Measurements from ENCODE around the gene C10orf105.

Gene C10orf105

DNA sequence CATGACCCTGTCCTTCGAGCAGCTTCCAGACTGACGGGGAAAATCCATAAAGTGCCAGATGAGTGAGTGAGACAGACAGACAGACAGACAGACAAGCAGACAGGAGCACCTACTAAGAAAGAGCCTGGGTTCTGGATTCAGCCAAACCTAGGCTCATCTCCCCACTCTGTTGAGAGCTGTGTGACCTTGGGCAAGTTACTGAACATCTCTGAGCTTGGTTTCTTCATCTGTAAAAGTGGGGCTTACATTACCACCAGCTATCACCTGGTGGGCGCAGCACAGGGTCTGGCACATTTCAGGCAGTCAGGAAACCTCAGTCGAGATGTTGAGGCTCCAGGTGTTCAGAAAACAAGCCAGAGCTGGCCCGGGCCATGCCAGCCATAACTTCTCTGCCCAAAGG lies 37.6 kb downstream of the C10orf105 start:
- DNase-seq: no peak

DNA sequence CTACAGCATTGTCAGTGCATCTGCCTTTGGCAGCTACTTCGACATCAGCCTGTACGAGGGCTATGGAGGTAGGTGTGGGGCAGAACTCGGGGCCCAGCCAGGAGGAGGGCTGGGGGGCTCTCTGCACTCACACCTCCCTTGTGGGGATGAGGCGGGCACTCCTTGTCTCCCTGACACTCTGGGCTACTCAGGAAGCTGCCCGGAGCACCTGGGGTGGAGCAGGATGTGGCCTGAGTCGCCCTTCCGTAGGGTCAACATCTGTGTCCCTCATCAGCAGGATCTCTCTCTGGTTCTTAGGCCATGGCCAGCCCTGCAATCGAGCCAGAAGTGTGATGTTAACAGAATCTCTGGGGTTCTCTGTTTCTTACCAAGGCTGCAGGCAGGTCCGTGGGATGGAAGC lies 40.2 kb downstream of the C10orf105 start:
- no peak for DNase-seq

DNA sequence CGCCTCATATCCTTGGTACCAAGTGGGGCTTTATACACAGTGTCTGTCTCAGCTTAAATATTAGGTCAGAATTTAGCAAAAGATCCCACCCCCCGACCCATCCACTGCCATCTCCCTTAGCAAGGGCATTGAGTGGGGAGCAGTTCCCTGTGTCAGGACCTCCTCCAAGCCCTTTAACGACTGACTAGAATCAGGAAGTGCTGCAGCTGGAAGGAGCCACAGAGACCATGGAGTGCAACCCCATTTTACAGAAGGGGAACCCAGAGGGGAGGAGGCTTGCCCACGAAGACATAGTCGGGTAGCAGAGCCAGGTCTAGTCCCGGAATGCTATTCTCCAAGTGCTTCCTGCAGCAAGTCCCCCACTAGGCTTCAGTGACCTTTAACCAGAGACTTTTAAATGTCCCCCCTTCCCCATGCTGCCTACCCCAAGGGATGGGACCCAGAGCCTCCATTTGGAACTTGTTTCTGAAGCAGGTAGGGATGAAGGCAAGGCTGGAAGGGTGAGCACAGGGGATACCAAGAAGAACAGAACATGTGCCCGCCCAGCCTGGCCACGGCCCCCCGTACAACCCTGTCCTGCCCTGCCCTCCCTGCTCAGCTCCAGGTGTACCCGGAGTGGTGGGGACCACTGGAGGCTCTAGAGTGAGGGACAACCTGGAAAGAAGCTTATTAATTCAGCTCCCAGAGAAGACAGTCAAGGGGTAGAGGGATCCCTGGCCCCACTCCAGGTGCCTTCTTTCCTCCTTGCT lies 41.3 kb downstream of the C10orf105 start:
- no peak for DNase-seq

DNA sequence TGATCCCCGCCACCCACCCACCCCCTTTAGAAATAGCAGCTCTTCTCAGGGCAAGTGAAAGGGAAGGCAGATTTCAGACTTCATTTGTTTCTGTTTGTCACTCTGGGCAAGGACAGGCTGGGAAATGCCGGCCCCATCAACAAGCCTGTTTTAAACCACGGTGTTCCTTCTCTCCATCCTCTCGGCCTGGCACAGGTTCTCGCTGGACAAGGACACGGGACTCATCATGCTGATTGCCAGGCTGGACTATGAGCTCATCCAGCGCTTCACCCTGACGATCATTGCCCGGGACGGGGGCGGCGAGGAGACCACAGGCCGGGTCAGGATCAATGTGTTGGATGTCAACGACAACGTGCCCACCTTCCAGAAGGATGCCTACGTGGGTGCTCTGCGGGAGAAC lies 42.3 kb downstream of the C10orf105 start:
- no peak for DNase-seq

DNA sequence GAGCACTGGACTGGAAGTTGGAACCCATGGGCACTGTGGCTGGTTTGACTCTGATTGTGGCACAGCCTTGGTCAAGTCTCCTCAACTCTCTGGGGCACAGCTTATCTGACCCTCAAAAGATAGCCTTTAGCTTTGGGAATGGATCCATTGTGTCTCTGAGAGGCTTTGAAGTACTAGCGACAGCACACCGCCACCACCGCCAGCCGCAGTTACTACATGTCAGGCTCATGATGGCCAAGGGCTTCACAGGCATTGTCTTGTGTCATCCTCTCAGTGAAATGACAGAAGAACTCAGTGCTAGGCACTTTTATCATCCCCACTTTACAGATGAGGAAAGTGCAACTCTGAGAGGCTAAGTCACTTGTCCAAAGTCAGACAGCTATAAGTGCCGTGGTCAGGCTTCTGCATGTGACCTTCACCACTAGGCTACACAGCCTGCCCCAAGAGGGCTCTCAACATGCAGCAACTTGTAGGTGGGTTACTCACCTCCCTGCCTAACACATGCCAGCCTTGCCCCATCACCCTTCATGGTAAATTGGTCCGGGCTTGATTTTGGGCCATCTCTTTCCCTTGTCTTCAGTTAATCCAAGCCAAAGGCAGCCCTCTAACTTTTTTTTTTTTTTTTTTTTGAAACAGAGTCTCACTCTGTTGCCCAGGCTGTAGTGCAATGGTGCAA lies 44.1 kb downstream of the C10orf105 start:
- no peak for DNase-seq

DNA sequence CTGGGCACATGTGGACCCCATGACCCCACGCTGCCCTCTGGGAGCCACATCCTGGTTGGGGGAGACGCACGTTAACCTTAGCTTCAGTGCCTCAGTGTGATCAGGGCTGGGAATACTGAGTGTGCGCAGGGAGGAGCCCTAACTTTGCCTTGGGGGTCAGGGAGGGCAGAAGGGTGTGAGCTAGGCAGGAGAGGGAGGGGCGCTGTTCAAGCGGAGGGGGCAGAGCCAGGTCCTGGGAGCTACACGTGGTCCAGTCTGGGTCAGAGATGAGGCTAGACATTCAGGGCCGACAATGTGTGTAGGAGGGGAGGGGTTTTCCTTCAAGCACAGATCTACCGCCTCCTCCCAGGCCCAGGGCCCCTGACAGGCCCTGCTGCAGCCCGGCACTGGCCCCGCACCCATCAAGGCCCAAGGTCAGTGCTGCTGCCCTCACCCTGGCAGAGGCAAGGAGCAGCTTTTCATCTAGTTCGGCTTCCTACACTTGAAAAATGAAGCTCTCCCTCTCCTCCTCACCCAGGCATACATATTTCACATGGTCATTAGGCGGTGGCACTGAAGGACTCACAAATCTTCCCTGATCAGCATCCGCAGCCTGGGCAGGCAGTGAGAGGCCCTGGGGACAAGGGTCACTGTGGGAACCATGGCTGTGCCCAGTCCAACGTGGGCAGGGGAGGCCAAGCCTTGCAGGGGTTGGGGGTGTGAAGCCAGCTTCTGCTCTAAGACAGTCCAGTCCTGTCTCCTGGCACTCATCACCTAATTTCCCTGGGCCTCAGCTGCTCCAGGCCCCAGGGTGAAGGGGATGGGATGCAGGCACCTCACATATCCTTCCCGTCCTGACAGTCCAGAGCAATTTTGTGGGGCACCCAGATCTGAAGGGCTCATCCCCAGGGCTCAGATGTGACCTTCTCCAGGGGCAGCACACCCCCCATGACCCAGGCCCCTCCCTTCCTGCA lies 47.3 kb downstream of the C10orf105 start:
- no peak for DNase-seq

DNA sequence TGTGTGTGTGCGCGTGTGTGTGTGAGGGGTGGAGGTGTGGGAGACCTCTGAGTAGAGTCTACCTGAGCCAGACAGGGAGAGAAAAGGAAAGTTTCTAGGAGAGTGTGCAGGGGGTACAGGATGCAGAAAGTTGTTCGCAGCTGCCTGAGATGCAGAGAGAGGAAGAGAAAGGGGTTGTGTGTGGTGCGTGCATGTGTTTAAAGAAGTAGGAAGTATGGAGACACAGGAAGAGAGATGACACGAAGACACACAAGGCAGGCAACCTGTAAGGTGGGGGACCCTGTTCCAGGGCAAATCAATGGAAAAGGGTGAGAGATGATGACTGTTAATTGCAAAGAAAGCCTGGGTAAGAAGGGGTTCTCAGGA lies 52.2 kb downstream of the C10orf105 start:
- DNase-seq: no peak

DNA sequence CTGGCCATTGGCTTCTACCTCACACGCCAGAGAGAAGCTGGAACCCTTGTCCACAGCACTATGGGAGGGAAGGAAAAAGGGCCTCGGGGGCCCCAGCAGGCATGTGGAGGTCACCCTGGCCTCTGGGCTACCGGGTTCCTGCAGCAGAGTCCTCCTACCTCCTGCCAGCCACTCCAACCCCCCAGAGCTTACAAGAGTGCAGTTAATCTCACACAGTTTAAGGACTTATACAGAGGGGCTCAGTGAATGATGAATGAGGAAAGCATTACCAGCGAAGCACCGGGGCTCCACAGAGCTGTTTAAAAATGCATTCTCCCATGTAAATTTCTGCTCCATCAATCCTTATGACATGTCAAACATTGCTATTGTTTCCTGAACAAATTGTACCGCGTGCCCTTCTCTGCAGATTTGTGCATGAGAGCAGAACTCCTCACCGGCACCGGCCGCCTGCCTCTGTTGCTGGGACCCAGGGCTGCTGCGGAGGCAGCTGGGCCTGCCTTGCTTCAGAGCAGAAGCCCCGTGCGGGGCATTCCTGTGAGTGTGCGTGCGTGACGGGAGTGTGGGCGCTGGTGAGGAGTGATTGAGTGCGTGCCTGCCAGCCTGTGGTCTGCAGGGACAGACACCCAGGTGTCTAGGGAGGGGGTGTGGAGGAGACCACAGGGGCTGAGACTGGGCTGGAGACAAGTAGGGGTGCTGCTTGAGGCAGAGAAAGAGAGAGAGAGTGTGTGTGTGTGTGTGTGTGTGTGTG lies 52.8 kb downstream of the C10orf105 start:
- no peak for DNase-seq

DNA sequence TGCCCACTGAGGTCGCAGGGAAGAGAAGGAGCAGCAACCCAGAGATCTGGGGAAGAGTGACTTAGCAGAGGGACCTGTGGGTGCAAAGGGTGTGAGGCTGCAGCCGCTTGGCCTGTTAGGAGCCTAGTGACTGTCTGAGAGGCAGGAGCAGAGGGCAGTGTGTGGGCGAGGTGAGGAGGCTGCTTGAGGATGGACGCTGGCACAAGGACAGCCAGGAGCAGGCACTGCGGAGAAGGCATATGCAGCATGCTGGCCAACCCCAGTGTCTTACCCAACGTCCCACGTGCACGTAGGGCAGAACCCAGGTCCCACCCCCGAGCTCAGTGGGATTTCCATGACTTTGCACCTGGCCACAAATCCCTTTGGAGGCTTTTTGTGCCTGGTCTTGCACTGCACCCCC lies 54.1 kb downstream of the C10orf105 start:
- DNase-seq: no peak

DNA sequence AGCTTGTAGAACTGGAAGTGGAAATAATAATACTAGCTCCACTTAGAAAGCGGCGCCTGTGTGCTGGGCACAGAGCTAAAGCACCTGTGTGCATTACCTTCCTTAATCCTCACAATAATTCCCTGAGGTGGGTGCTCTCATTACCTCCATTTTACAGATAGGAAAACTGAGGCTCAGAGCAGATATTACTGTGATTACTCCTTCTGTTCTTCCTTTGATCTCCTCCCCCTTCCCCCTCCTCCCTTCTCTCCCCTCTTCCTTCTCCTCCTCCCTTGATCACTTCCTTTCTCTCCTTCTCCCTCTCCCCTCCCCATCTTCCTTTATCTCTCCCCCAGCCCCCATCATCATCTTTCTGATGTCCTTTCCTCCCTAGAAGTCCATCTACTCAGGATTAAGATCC lies 55.0 kb downstream of the C10orf105 start:
- no peak for DNase-seq

DNA sequence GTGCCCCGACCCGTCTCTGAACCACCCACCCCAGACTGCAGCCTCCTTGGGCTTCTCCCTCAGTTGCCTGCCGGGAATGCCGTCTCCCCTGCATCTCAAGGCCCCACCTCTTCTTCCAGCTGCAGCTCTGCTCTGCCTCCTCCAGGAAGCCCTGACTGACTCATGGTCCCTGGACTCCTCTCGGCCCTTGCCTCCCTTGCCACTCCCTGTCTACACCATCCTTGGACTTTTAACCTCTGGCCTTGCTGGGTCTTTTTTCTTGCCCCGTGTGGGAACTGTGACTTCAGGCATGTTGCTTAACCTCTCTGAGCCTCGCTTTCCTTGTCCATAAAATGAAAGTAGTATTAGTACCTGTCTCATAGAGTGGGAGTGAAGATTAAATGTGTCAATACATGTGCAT lies 56.3 kb downstream of the C10orf105 start:
- no peak for DNase-seq

DNA sequence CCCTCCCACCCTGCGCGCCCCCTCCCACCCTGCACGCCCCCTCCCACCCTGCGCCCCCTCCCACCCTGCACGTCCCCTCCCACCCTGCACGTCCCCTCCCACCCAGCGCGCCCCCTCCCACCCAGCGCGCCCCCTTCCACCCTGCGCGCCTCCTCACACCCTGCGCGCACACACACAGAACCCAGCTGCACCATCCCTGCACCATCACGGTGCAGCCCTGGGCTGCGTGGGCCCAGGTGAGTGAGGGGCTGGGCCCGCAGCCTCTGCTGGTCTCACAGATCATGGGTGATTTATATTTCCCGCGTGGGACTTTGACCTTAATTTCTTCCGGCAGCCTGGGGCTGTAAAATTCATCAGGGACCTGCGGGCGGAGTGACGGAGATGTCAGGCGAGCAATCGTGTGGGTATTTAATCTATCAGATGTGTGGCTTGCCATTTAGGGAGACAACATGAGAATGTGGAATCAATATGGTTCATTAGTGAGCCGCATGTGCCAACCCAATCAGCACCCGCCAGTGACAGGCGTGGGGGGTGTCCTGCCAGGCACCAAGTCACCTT lies 57.7 kb downstream of the C10orf105 start:
- DNase-seq: no peak

Data from hypothalamus (tissue), 51 donors.